Renal pelvis (tissue), 4 donors: ENCODE results near the gene TRAM2. TPM values are rescaled to one million over a fixed set of nuclear protein-coding genes. Genes with fewer than 3 reads are reported as not detected.

Experiments used
- DNase-seq: peaks from one replicate; pipeline ENCODE4 v3.0.0-alpha.2; 2013
- polyA plus RNA-seq, 3 donors: library from polyadenylated mRNA; unstranded; fragments of 120-200 nt; gene quantifications; one replicate each; pipeline ENCODE4 v1.2.1, GENCODE V29; 2013; ENCODE audit not compliant: insufficient read length in 3 of 3

Gene TRAM2
- polyA plus RNA-seq, 3 donors: 45.3 to 57.1 (median 50.9) TPM

- no peak for DNase-seq
Observed at GRCh38 chr6:52534363-52534762, 42.5 kb downstream of the TRAM2 start.

GRCh38 chr6:52533491-52533890, 43.4 kb downstream of the TRAM2 start:
- no peak for DNase-seq

DNA sequence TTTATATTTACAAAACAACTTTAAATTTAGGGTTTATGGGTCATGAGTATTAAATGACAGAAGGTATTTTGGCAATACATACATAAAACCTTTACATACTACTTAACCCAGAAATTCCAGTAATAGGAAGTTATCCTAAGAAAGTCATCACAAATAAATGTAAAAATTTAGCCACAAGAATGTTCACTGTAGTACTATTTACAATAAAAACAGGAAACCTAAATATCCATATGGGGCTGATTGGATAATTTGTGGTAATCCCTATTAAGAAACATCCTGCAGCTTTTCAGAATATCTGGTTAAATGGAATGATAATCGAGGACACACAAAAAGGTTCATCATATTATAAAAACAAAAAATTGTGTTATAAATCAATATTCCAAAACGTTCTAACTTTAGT, 44.4 kb downstream of the TRAM2 start:
- DNase-seq: no peak

GRCh38 chr6:52531834-52532233, 45.0 kb downstream of the TRAM2 start:
- DNase-seq: no peak

DNA sequence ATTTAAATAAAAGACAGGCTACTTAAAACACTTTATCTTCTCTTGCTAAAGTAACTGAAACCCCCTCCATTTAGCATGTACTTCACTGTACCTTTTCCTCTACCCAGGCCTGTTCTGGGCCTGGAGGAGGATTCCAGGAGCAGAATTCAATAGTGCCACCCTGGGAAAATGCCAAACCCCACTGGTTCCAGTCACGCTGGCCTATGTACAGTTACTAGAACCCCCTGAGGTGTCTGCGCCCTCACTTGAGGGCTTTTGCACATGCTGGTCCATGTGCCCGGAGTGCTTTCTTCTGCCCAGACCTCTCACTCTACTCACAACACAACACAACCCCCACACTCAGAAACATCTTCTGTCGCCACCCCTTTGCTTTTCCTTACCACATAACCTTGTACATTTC, 45.5 kb downstream of the TRAM2 start:
- no peak for DNase-seq

GRCh38 chr6:52530351-52530750, 46.5 kb downstream of the TRAM2 start:
- no peak for DNase-seq

DNA sequence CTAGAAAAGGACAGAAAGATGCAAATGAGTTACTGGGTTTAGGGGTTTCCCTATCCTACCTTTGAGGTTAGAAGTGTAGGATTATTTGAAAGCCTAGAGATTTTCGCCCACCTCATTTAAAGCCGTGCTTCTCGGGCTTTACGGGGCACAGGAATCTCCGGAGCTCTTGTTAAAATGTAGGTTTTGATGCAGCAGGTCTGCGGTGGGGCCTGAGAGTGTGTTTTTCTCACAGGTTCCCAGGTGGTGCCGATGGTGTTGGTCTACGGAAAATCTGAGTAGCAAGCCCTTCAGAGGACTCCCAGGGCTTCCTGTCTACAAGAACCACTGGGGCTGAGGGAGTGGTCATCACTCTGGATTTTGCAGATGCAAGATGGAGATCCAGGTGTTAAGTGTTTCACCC, 47.5 kb downstream of the TRAM2 start:
- no peak for DNase-seq

- DNase-seq: no peak
Observed at GRCh38 chr6:52527436-52527835, 49.4 kb downstream of the TRAM2 start.

DNA sequence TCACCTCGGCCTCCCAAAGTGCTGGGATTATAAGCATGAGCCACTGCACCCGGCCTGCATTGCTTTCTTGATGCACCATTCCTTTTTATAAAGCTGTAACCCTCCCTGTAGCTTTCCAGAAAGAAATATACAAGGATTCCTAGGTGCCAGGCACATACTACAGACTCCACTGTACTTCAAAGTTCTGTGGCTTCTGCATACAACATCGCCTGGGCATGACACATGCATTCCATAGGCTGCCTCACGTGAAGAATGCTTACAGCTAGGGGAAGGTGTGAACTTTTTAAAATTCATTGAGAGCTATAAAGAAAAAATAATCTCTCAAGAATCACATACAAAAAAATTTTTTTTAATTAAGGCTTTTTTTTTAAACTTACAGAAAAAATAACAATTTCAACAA, 50.2 kb downstream of the TRAM2 start:
- DNase-seq: no peak

DNA sequence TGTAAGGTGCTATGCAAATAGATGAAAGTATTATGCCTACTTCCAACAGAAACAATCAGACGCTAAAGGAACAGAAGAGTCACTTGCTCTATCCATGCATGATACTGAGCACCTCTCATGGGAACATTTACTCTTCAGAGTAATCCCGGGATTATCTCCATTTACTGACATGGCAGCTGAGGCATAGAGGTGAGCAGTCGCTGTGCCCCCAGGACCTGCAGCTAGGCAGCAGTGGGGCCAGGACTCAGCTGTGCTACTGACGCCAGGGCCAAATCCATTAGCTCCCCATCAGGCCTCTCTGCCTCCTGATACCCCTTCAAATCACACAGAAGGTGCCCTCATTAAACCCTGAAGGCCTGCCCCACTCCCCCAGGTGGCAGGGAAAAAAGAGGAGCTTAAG, 51.9 kb downstream of the TRAM2 start:
- no peak for DNase-seq

- DNase-seq: no peak
Observed at GRCh38 chr6:52523378-52524142, 53.3 kb downstream of the TRAM2 start.

GRCh38 chr6:52522655-52523054, 54.2 kb downstream of the TRAM2 start:
- DNase-seq: no peak

- no peak for DNase-seq
Observed at GRCh38 chr6:52522151-52522626, 54.7 kb downstream of the TRAM2 start.

DNA sequence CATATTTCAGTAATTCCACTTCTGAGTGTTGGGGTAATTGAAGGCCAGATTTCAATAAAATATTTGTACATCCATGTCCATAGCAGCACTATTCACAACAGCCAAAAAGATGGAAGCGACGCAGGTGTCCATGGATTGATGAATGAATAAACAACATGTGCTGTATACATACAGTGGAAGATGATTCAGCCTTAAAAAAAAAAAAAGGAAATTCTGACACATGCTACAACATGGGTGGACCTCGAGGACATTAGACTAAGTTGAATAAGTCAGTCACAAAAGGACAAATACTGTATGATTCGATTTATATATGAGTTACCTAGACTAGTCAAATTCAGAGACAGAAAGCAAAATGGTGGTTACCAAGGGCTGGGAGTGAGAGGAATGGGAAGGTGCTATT, 57.2 kb downstream of the TRAM2 start:
- DNase-seq: no peak

GRCh38 chr6:52518279-52518945, 58.4 kb downstream of the TRAM2 start:
- DNase-seq: no peak

DNA sequence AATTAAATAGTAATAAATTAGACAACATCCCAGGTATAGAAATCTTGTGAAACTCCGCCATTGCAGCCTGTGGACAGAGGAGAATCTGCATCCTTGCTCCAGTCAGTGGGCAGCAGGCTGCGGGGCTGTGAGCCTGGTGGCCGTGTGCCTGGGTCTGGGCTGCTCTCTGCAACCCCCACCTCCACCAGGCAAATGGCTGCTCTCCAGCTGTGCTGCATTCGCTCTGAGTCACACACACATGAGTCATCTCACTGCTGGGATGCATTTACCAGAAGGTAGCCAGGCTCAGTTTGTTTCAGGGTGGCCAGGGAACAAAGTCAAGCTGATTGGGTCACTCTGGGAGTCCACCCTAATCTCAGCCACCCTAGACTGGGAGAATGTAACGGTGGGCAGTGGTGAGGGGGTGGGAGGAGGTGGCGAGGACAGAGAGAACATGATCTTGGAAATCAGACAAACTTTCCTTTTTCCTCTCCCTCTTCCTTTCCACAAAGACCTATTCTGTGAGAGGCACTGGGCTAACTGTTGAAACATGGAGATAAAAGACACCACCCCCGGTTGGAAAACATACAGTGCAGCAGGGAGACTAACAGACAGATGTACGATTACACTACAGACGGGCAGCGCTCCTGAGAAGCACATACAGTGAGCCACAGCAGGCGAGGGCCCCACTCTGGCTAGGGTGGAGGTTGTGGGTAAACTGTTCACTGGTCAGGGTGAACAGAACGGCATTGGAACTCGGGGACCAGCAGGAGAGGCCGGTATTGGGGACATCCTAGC, 59.2 kb downstream of the TRAM2 start:
- no peak for DNase-seq

- DNase-seq: no peak
Observed at GRCh38 chr6:52516943-52517342, 59.9 kb downstream of the TRAM2 start.

DNA sequence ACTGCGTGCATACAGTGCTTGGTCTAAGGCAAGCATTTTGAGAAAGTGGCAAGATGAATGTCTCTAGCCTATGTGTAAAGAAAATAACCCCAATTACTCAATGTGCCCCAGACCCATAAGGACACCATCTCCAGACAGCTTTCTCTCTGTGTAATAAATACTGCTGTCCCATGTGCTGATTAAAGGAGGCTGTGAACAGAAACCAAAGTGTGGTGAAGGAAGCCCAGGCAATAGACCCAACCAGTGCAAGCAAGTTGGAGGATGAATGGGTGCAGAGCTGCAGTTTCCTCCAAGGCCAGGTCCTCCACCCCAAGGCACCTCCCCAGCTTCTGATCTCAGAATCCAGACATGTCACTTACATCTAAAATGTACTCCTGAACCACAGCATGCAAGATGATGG, 60.6 kb downstream of the TRAM2 start:
- DNase-seq: no peak

GRCh38 chr6:52515219-52515960, 61.5 kb downstream of the TRAM2 start:
- no peak for DNase-seq

DNA sequence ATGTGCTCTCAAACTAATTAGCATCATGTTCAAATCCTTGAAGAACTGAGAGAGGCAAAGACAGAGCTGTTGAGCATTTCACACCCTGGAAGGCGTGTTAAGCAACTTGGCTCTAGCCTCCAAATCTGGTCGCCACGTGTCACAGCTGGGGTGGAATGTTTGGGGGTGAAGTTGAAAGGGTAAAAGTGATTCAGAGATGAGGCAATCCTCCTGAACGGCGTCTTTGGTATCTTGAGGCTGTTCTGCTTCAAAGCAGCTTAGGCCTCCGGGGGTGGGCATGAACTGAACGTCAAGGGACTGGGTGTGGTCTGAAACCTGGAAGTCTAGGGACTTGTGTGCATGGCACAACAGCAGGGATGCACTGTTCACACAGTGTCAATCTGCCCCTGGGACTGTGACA, 62.3 kb downstream of the TRAM2 start:
- DNase-seq: no peak

DNA sequence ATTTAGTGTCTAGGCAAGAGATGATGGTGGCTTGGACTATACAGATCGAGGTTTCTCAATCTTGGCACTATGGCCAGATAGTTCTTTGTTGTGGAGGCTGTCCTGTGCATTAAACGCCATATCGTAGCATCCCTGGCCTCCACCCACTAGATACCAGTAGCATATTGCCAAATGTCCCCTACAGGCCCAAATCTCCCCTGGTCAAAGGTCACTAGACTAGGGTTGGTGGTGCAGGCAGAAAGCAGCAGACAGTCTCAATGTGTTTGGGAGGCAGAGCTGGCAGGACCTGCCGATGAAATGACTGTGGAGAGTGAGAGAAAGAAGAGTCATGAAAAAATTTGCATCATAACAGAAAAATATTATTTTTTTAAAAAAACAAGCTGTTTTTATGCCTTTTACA, 63.0 kb downstream of the TRAM2 start:
- no peak for DNase-seq

GRCh38 chr6:52513464-52513863, 63.4 kb downstream of the TRAM2 start:
- DNase-seq: no peak
